WTC11 (cell line): Measurements from ENCODE around the gene RDH16. TPM values are rescaled to one million over a fixed set of nuclear protein-coding genes. Genes with fewer than 3 reads are reported as not detected.
A peak's percentile ranks its signal among the peaks of the same experiment; 100 is the strongest.

Source experiments
- ATAC-seq: fragments of 200-7000 bp; cut with Tn5 transposase; 2 replicates; pipeline ENCODE4 v1.10.0; 2021; ENCODE audit warnings: mild to moderate bottlenecking, moderate library complexity
- CTCF ChIA-PET: fragments of 300-600 bp; sonication (Branson Sonifier 250); formaldehyde crosslinking; loops from one replicate; lab custom pipeline; 2021; ENCODE audit warnings: antibody characterized with exemption; lab: Charles Lee
- POLR2A ChIA-PET: fragments of 350-600 bp; sonication (Branson Sonifier 250); formaldehyde crosslinking; loops from one replicate; lab custom pipeline; 2021; ENCODE audit warnings: antibody characterized with exemption; lab: Charles Lee
- DNase-seq: peaks from one replicate; pipeline ENCODE4 v3.0.0; 2021; ENCODE audit warnings: low spot score
- H3K27ac Mint-ChIP-seq: 2 replicates; pipeline ENCODE4 v1.8.0; 2021; ENCODE audit warnings: mixed read lengths
- H3K27me3 Mint-ChIP-seq: 2 replicates; pipeline ENCODE4 v1.8.0; 2021; ENCODE audit warnings: low read depth, mild to moderate bottlenecking, moderate library complexity, mixed read lengths
- H3K36me3 Mint-ChIP-seq: 2 replicates; pipeline ENCODE4 v1.8.0; 2021; ENCODE audit warnings: mixed read lengths
- H3K4me1 Mint-ChIP-seq: 2 replicates; pipeline ENCODE4 v1.8.0; 2022; ENCODE audit warnings: mixed read lengths
- H3K4me3 Mint-ChIP-seq: 2 replicates; pipeline ENCODE4 v1.8.0; 2021; ENCODE audit warnings: mild to moderate bottlenecking, moderate library complexity, mixed read lengths
- H3K9me3 Mint-ChIP-seq: 2 replicates; pipeline ENCODE4 v1.8.0; 2021; ENCODE audit warnings: mixed read lengths
- ATF3 ChIP-seq: sonication (generic); formaldehyde crosslinking; conservative IDR thresholded peaks from 2 replicates; pipeline ENCODE4 v1.8.1; 2022; ENCODE audit warnings: mild to moderate bottlenecking, missing genetic modification reagents
- ATF6 ChIP-seq: sonication (generic); formaldehyde crosslinking; IDR thresholded peaks from 2 replicates; pipeline ENCODE4 v1.8.1; 2023; ENCODE audit warnings: mild to moderate bottlenecking, missing genetic modification reagents
- E2F5 ChIP-seq: sonication (generic); formaldehyde crosslinking; IDR thresholded peaks from 2 replicates; pipeline ENCODE4 v1.8.1; 2022; ENCODE audit warnings: mild to moderate bottlenecking, moderate library complexity, missing genetic modification reagents
- ELF4 ChIP-seq: sonication (generic); formaldehyde crosslinking; IDR thresholded peaks from 2 replicates; pipeline ENCODE4 v1.8.1; 2022; ENCODE audit warnings: low read depth, mild to moderate bottlenecking, moderate library complexity, missing genetic modification reagents
- ETV6 ChIP-seq: sonication (generic); formaldehyde crosslinking; IDR thresholded peaks from 2 replicates; pipeline ENCODE4 v1.8.1; 2022; ENCODE audit warnings: mild to moderate bottlenecking, missing genetic modification reagents
- FOXK1 ChIP-seq: sonication (generic); formaldehyde crosslinking; IDR thresholded peaks from 2 replicates; pipeline ENCODE4 v1.8.0; 2022; ENCODE audit warnings: mild to moderate bottlenecking, moderate library complexity, missing genetic modification reagents
- GTF2I ChIP-seq: fragments of 250-450 bp; sonication (Bioruptor Pico); conservative IDR thresholded peaks from 2 replicates; pipeline ENCODE4 v1.4.0; 2021; ENCODE audit warnings: mild to moderate bottlenecking
- HMGXB4 ChIP-seq: sonication (generic); formaldehyde crosslinking; IDR thresholded peaks from 2 replicates; pipeline ENCODE4 v1.8.1; 2023; ENCODE audit warnings: mild to moderate bottlenecking, moderate library complexity, missing genetic modification reagents
- MYBL2 ChIP-seq: sonication (generic); formaldehyde crosslinking; IDR thresholded peaks from 2 replicates; pipeline ENCODE4 v1.8.1; 2023; ENCODE audit warnings: mild to moderate bottlenecking, moderate library complexity, missing genetic modification reagents
- RORB ChIP-seq: fragments of 250-450 bp; sonication (Bioruptor Pico); IDR thresholded peaks from 2 replicates; pipeline ENCODE4 v1.9.0; 2021; ENCODE audit warnings: mild to moderate bottlenecking
- SP1 ChIP-seq: sonication (generic); formaldehyde crosslinking; conservative IDR thresholded peaks from 2 replicates; pipeline ENCODE4 v1.8.1; 2022; ENCODE audit warnings: missing genetic modification reagents
- STAT6 ChIP-seq: sonication (generic); formaldehyde crosslinking; conservative IDR thresholded peaks from 2 replicates; pipeline ENCODE4 v1.8.1; 2023; ENCODE audit warnings: mild to moderate bottlenecking, low read depth, missing genetic modification reagents, moderate library complexity
- USF1 ChIP-seq: sonication (generic); formaldehyde crosslinking; IDR thresholded peaks from 2 replicates; pipeline ENCODE4 v1.8.0; 2022; ENCODE audit warnings: mild to moderate bottlenecking, missing genetic modification reagents
- ZBTB43 ChIP-seq: sonication (generic); formaldehyde crosslinking; IDR thresholded peaks from 2 replicates; pipeline ENCODE4 v1.8.1; 2023; ENCODE audit warnings: mild to moderate bottlenecking, missing genetic modification reagents
- ZNF532 ChIP-seq: fragments of 250-450 bp; sonication (Bioruptor Pico); IDR thresholded peaks from 2 replicates; pipeline ENCODE4 v1.9.0; 2021; ENCODE audit warnings: mild to moderate bottlenecking, borderline replicate concordance
- total RNA-seq: library from RNA; stranded (reverse); gene quantifications from 3 replicates; pipeline ENCODE4 v1.2.3, GENCODE V29; 2021

Gene RDH16
- total RNA-seq, 1 experiment from 2014 or later, result 1.0 TPM

- TF ChIP-seq STAT6 (CRISPR knock-in tag) (no peak), ZNF532 (no peak), ZBTB43 (CRISPR knock-in tag) (no peak), ATF3 (CRISPR knock-in tag) (no peak), ELF4 (CRISPR knock-in tag) (no peak), RORB (CRISPR knock-in tag) (no peak), SP1 (CRISPR knock-in tag) (no peak), GTF2I (CRISPR knock-in tag) (no peak), USF1 (CRISPR knock-in tag) (no peak)
These were observed 46.0 kb upstream of the RDH16 start (continued) for GRCh38 chr12:57003395-57003794.

GRCh38 chr12:57001448-57001906 is 44.1 kb upstream of the RDH16 start:
- Mint-ChIP-seq H3K27me3 (no peaks in the 10 kb centered on the region), H3K27ac (no peak overlapping the region), H3K9me3 (no peaks in the 10 kb centered on the region), H3K4me3 (no peak overlapping the region), H3K4me1 (peaks cover 12% of the 10 kb centered on the region), H3K36me3 (peaks cover 34% of the 10 kb centered on the region)
- ChIA-PET CTCF (interaction anchor here (0.5 to 3.5 kb wide), 65 partner anchors 8 to 672 kb away, joined by 3 to 52 read pairs (median 4); partner anchors contain the start of genes BAZ2A, HSD17B6, LRP1 and MYO1A), POLR2A (interaction anchor here (0.6 kb wide), 1 partner anchor 240 kb away, joined by 3 read pairs; no protein-coding TSS in a partner anchor)
- ATAC-seq (peak; percentile 66), DNase-seq (peak; percentile 91)
- no peak for TF ChIP-seq ATF6 (CRISPR knock-in tag)
- peak; percentile 65; the same call in 1 of the 2 replicates for TF ChIP-seq HMGXB4
- no peak for TF ChIP-seq ETV6
- TF ChIP-seq FOXK1 (CRISPR knock-in tag), result 0 out of 2 replicates have a peak, but pooled peaks have one; percentile 38
- no peak for TF ChIP-seq ZNF532
- TF ChIP-seq MYBL2, result no peak
- no peak for TF ChIP-seq E2F5 (CRISPR knock-in tag)
